GM12872 (cell line): Measurements from ENCODE around the gene FAS.

Experiments used
- CTCF ChIP-seq: IDR thresholded peaks from 3 replicates; pipeline ENCODE4 v1.5.1; 2011; ENCODE audit warnings: low read depth, mild to moderate bottlenecking, low read length, moderate library complexity; ENCODE audit not compliant: insufficient read depth

Gene FAS

GRCh38 chr10:88992921-88993524, 2.4 kb downstream of the FAS start:
- no peak for TF ChIP-seq CTCF

DNA sequence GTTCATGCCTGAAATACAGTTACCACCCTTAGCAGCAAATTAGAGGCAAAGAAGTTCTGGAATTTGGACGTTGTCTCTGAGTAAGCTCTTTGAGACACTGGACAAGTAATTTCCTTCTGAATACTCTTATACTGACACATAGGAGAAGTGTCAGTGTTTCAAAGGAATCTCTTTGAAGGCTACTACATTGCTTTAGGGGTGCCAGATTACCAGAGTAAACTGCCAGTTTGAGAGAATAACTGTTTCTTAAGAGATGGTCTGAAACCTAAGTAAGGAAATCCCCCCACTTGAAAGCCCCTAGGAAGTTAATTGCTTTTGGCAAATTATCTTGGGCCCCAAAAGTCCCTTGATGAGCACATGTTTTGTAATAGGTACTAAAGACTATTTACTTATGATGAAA, 3.4 kb downstream of the FAS start:
- no peak for TF ChIP-seq CTCF

GRCh38 chr10:88995156-88995876, 4.7 kb downstream of the FAS start:
- TF ChIP-seq CTCF, result no peak

GRCh38 chr10:88996927-88997326, 6.3 kb downstream of the FAS start:
- no peak for TF ChIP-seq CTCF

GRCh38 chr10:88999625-89000024, 9.0 kb downstream of the FAS start:
- no peak for TF ChIP-seq CTCF

DNA sequence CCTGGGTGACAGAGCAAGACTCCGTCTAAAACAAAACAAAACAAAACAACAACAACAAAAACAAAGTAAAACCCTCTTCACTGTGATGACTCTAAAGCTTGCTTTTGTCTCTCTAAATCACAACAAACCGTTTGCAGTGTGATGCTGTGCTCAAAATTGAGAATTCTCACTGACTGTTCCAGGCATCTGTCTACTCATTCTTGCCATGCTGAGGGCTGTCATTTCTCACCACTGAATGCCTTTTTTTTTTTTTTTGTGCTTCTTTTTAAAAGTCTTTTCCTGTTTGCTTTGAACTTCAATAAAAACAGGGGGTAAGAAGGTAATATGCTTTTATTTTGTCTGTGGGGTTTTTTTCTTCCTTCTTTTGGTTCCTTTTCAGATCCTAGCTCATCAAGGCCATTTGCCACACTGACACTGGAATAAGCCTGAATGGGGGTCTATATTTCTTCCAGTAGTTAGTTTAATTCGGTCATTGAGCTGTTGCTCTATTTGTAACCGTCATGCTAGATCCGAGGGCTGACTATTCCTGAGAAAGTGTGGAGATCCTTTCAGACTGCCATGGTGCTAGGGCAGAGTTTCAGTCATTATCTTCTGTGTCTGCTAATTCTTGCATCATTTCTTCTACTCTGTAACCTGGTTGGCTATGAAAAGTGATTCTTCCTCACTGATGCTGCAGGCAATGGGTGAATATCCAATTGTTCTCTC, 10.6 kb downstream of the FAS start:
- no peak for TF ChIP-seq CTCF

- TF ChIP-seq CTCF, result no peak
Measured at GRCh38 chr10:89001729-89002072, 11.1 kb downstream of the FAS start.
